Esophagus squamous epithelium (tissue), 4 donors: ENCODE measurements around the gene ERC2.

Experiments
- CTCF ChIP-seq, 6 experiments: fragments of 450-650 bp in 4 of 6; fragments of 200-600 bp in 2 of 6; sonication (generic) in 2 of 6; IDR thresholded peaks; one replicate each; pipeline ENCODE4 v1.5.1; 2016 to 2019; ENCODE audit warnings: antibody characterized with exemption in 6 of 6, mild to moderate bottlenecking in 4 of 6, moderate library complexity in 4 of 6
- POLR2A ChIP-seq, 4 donors: fragments of 450-650 bp; IDR thresholded peaks; one replicate each; pipeline ENCODE4 v1.6.1; 2017; ENCODE audit warnings: antibody characterized with exemption in 4 of 4, mild to moderate bottlenecking in 4 of 4, moderate library complexity in 3 of 4

GRCh38 chr3:55471084-55471483 lies 997.2 kb downstream of the ERC2 start:
- no peak for TF ChIP-seq POLR2A (IDR thresholded peaks at IDR 0.05)
- TF ChIP-seq CTCF (IDR thresholded peaks at IDR 0.05), result no peak
